Measurements from ENCODE around the gene KIAA1217. TPM values are rescaled to one million over a fixed set of nuclear protein-coding genes. Genes with fewer than 3 reads are reported as not detected.

KIAA1217 gene
- total RNA-seq, 1 experiment from 2014 or later = 18.6 TPM

- no peaks in the 10 kb centered on the region for H3K9me3 ChIP-seq (ENCODE audit: control insufficient read depth, low read depth, low read length)
- no peak for DNase-seq
- no peak overlapping the region for H2AK5ac ChIP-seq (ENCODE audit: insufficient read length, low read length)
- peaks cover 10% of the 10 kb centered on the region for H3K4me1 ChIP-seq (ENCODE audit: insufficient read depth, low read length)
- H2BK120ac ChIP-seq (ENCODE audit: low read depth, low read length, poor library complexity, severe bottlenecking) = no peak overlapping the region
- no peaks in the 10 kb centered on the region for H3K79me1 ChIP-seq (ENCODE audit: insufficient read depth, low read depth, low read length, poor library complexity, severe bottlenecking)
- no peak overlapping the region for H4K8ac ChIP-seq (replicated peaks; ENCODE audit: insufficient read length, low read depth, low read length)
- no peak overlapping the region for H3K56ac ChIP-seq (ENCODE audit: insufficient read length, low read depth, low read length)
- H3K4me3 Mint-ChIP-seq = peak overlapping the region in 1 of 2 experiments; percentile 31; a peak in 2 of 5 replicates
- no peak overlapping the region for H2BK20ac ChIP-seq (ENCODE audit: low read depth, low read length, poor library complexity, severe bottlenecking)
- no peak overlapping the region for H3T11ph ChIP-seq (ENCODE audit: low read length)
- no peak overlapping the region for H4K91ac ChIP-seq (ENCODE audit: insufficient read length, low read depth, low read length)
- no peak overlapping the region for H3K27ac ChIP-seq (ENCODE audit: insufficient read length, low read depth, low read length)
- peaks cover 10% of the 10 kb centered on the region for H3K23me2 ChIP-seq (ENCODE audit: insufficient read length, low read depth, low read length, poor library complexity, severe bottlenecking)
- H3K4me1 Mint-ChIP-seq = peaks cover 70 to 81% of the 10 kb centered on the region in 2 experiments
- no peak overlapping the region for H3K14ac ChIP-seq (ENCODE audit: insufficient read depth, low read length)
- H3K27me3 Mint-ChIP-seq (ENCODE audit: low read depth) = no peaks in the 10 kb centered on the region; the same call in 1 of the 2 replicates
- H2BK12ac ChIP-seq (ENCODE audit: insufficient read length, low read depth, low read length) = no peak overlapping the region
- H3K9me3 Mint-ChIP-seq = peaks cover 2 to 3% of the 10 kb centered on the region in 2 experiments; a peak in 4 of 5 replicates
- H2BK15ac ChIP-seq (ENCODE audit: low read depth, low read length) = no peak overlapping the region
- H3K36me3 Mint-ChIP-seq (ENCODE audit: insufficient read depth in 1 of 3, low read depth in 3 of 3) = peaks cover 4 to 9% (median 7%) of the 10 kb centered on the region in 3 experiments; a peak in 6 of 7 replicates
- H3K18ac ChIP-seq (ENCODE audit: insufficient read length, low read depth, low read length) = no peak overlapping the region
- no peaks in the 10 kb centered on the region for H3K79me2 ChIP-seq (ENCODE audit: insufficient read depth, low read length)
- H2AFZ ChIP-seq (ENCODE audit: low read length) = no peak overlapping the region
- WGBS (ENCODE audit: extremely low coverage, insufficient read length, low lambda C conversion rate) = no CpG with 5 or more reads among the region's 2 CpGs
- H4K5ac ChIP-seq (ENCODE audit: insufficient read length, low read depth, low read length) = no peak overlapping the region
- no peak overlapping the region for H3K9ac ChIP-seq (ENCODE audit: extremely low read depth, insufficient read length, low read length)
- H3K27ac Mint-ChIP-seq = no peak overlapping the region; a peak in 1 of 7 replicates
- no peaks in the 10 kb centered on the region for H4K20me1 ChIP-seq (ENCODE audit: control insufficient read depth, insufficient read depth, insufficient read length)
- no peaks in the 10 kb centered on the region for H3K27me3 ChIP-seq (ENCODE audit: insufficient read depth, low read length)
- peak overlapping the region; percentile 73 for H3K4me2 ChIP-seq (ENCODE audit: insufficient read depth, insufficient read length, low read length)
- no peak overlapping the region for H2BK5ac ChIP-seq (ENCODE audit: insufficient read length, low read length)
- no peak for TF ChIP-seq CTCF (conservative IDR thresholded peaks at IDR 0.05)
- no peak overlapping the region for H3K23ac ChIP-seq (ENCODE audit: insufficient read length, low read depth, low read length)
- no peak overlapping the region for H3K4ac ChIP-seq (ENCODE audit: low read depth, low read length)
Measured at GRCh38 chr10:24210501-24210900, 1.6 kb downstream of the KIAA1217 start.

Measured in H9 (cell line).